IPS DF 6.9 (cell line): Measurements from ENCODE around the gene FCRLB.

Experiments
- DNase-seq: peaks from one replicate; pipeline ENCODE4 v3.0.0-alpha.2; 2013; ENCODE audit warnings: low read depth, low spot score
- H3K27ac ChIP-seq: one replicate; pipeline ENCODE4 v1.5.1; 2013; ENCODE audit warnings: low read length, control low read depth
- H3K27me3 ChIP-seq: 2 replicates; pipeline ENCODE4 v1.6.1; 2013; ENCODE audit warnings: mild to moderate bottlenecking, low read length; ENCODE audit not compliant: control insufficient read depth, insufficient read depth
- H3K36me3 ChIP-seq: 2 replicates; pipeline ENCODE4 v1.6.1; 2013; ENCODE audit warnings: low read length; ENCODE audit not compliant: control insufficient read depth, insufficient read depth
- H3K4me1 ChIP-seq: 2 replicates; pipeline ENCODE4 v1.6.1; 2013; ENCODE audit warnings: low read length; ENCODE audit not compliant: control insufficient read depth, insufficient read depth
- H3K4me3 ChIP-seq: 2 replicates; pipeline ENCODE4 v1.5.1; 2013; ENCODE audit warnings: mild to moderate bottlenecking, low read length
- H3K9me3 ChIP-seq: 2 replicates; pipeline ENCODE4 v1.6.1; 2013; ENCODE audit warnings: low read length, inconsistent platforms; ENCODE audit not compliant: control insufficient read depth, insufficient read depth
- WGBS: extraction: QIAGEN DNeasy Blood & Tissue Kit; methylation state at CpG from one replicate; pipeline ENCODE4 v1.1.7; 2013; ENCODE audit warnings: mixed read lengths, missing lambda C conversion rate; ENCODE audit not compliant: insufficient read length, insufficient coverage; 5-methylcytosine and 5-hydroxymethylcytosine counted together

The FCRLB gene

DNA sequence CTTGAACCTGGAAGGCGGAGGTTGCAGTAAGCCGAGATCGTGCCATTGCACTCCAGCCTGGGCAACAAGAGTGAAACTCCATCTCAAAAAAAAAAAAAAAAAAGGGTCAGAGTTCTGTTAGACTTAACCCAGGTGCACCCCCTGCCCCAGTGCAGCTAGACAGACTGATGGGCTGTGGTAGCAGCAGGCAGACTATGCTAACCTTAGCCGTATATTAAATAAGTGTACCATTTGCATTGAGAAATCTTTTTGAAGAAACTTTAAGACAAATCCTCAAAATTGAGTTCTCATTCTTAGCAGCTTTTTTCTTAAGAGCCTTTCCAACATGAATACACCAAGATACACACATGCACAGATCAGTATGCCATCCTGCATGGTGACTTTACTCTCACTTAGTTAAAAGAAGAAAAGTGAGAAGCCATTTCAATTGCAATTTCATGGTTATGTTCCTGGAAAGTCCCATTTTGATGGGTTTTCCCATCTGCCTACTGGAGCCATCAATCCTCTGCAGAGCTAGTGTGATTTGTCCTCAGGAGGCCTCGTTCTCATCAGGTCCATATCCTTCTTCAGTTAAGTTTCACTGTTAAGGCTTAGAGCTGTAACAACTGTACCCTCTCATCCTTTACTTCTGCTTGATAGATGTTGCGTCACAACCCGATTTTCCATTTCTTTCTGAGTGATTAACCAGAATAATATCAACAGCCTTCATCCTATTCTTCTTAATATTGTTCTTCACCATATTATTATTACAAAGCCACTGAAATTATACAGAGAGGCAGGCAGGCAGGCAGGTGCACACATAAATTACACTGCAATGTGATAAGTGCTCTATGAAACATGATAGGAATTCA, 7.3 kb downstream of the FCRLB start:
- H3K27me3 ChIP-seq: peaks cover 16% of the 10 kb centered on the region; the same call in 1 of the 2 replicates
- no CpG with 5 or more reads among the region's 7 CpGs for WGBS
- H3K4me1 ChIP-seq: no peaks in the 10 kb centered on the region
- no peak overlapping the region for H3K4me3 ChIP-seq
- H3K9me3 ChIP-seq: no peaks in the 10 kb centered on the region
- H3K27ac ChIP-seq: no peak overlapping the region
- no peaks in the 10 kb centered on the region for H3K36me3 ChIP-seq
- no peak for DNase-seq

DNA sequence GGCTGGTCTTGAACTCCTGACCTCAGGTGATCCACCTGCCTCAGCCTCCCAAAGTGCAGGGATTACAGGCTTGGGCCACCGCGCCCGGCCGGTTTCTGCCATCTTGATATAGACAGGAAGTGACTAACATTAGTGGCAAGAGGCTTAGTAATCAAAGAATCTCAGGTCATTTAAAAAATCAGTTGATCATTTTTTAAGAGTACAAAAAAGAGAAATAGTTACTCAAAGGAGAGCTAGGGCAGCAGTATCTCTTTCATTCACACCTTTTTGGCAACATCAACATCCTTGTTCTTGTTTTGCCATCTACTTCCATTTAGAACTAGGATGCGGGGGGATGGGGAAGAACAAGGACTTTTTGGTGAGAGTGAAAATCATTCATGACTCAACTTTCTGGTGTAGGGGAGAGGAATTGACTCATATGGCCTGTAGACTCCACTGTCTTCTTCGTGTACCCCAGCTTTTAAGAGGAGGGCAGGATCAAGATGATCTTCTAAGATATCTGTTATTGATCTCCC, 8.8 kb downstream of the FCRLB start:
- Histone ChIP-seq H3K27me3 (peaks cover 11% of the 10 kb centered on the region; the same call in 1 of the 2 replicates), H3K27ac (no peak overlapping the region), H3K4me1 (no peaks in the 10 kb centered on the region), H3K36me3 (no peaks in the 10 kb centered on the region), H3K4me3 (no peak overlapping the region), H3K9me3 (no peaks in the 10 kb centered on the region)
- no peak for DNase-seq
- no CpG with 5 or more reads among the region's 6 CpGs for WGBS

- no CpG with 5 or more reads among the region's 6 CpGs for WGBS
- Histone ChIP-seq H3K9me3 (no peaks in the 10 kb centered on the region), H3K36me3 (no peaks in the 10 kb centered on the region), H3K4me3 (no peak overlapping the region), H3K27me3 (peaks cover 1% of the 10 kb centered on the region; the same call in 1 of the 2 replicates), H3K27ac (no peak overlapping the region), H3K4me1 (no peaks in the 10 kb centered on the region)
- no peak for DNase-seq
Measured at GRCh38 chr1:161731241-161731640, 9.9 kb downstream of the FCRLB start.

- Histone ChIP-seq H3K27me3 (no peaks in the 10 kb centered on the region), H3K4me3 (no peak overlapping the region), H3K4me1 (peaks cover 1% of the 10 kb centered on the region; the same call in 1 of the 2 replicates), H3K36me3 (no peaks in the 10 kb centered on the region), H3K9me3 (no peaks in the 10 kb centered on the region), H3K27ac (no peak overlapping the region)
- no peak for DNase-seq
- WGBS: no CpG with 5 or more reads among the region's 5 CpGs
Measured at GRCh38 chr1:161731981-161732718, 10.8 kb downstream of the FCRLB start.

- no peak for DNase-seq
- Histone ChIP-seq H3K36me3 (no peaks in the 10 kb centered on the region), H3K9me3 (no peaks in the 10 kb centered on the region), H3K27me3 (no peaks in the 10 kb centered on the region), H3K4me3 (no peak overlapping the region), H3K4me1 (peaks cover 1% of the 10 kb centered on the region; the same call in 1 of the 2 replicates), H3K27ac (no peak overlapping the region)
- no CpG with 5 or more reads among the region's 1 CpG for WGBS
Measured at GRCh38 chr1:161733526-161733925, 12.2 kb downstream of the FCRLB start.

DNA sequence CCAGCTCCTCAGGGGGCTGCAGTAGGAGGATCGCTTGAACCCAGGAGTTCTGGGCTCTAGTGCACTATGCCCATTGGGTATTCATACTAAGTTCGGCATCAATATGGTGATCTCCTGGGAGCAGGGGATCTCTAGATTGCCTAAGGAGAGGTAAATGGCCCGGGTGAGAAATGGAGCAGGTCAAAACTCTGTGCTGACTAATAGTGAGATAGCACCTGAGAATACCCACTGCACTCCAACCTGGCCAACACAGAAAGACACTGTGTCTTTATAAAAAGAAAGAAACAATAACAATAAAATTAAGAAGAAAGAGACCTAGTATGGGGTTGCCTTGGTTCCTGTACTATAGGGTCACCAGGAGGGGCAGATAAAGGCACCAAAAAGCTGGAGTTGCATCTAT, 14.5 kb downstream of the FCRLB start:
- Histone ChIP-seq H3K36me3 (no peaks in the 10 kb centered on the region), H3K4me1 (peaks cover 1% of the 10 kb centered on the region; the same call in 1 of the 2 replicates), H3K27ac (no peak overlapping the region), H3K4me3 (no peak overlapping the region), H3K27me3 (no peaks in the 10 kb centered on the region), H3K9me3 (no peaks in the 10 kb centered on the region)
- DNase-seq: no peak
- no CpG with 5 or more reads among the region's 3 CpGs for WGBS

- no peak for DNase-seq
- H3K9me3 ChIP-seq: no peaks in the 10 kb centered on the region
- WGBS: no CpG with 5 or more reads among the region's 4 CpGs
- no peak overlapping the region for H3K4me3 ChIP-seq
- H3K27me3 ChIP-seq: no peaks in the 10 kb centered on the region
- H3K27ac ChIP-seq: no peak overlapping the region
- H3K4me1 ChIP-seq: peaks cover 1% of the 10 kb centered on the region; the same call in 1 of the 2 replicates
- no peaks in the 10 kb centered on the region for H3K36me3 ChIP-seq
Measured at GRCh38 chr1:161736335-161736969, 15.1 kb downstream of the FCRLB start.

DNA sequence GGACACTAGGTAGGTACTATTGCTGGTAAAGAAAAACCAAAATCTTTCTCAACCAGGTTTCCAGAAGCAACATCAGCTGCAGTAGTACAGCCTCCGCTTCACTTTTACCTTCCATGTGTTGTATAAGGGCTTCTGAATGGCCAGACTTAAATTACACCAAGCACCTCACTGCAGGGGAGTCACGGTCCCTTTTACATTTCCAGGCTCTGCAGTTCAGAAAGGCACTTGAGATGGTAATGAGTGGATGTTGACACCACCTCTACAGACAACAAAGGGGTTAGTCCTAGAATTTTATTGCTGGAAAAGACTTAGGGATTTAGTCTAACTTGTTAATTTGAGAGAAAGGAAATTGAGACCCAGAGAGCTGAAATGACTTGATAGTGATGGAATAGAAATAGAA, 16.3 kb downstream of the FCRLB start:
- no peak overlapping the region for H3K4me3 ChIP-seq
- no peak for DNase-seq
- no peaks in the 10 kb centered on the region for H3K36me3 ChIP-seq
- H3K27me3 ChIP-seq: no peaks in the 10 kb centered on the region
- H3K4me1 ChIP-seq: peaks cover 1% of the 10 kb centered on the region; the same call in 1 of the 2 replicates
- no peaks in the 10 kb centered on the region for H3K9me3 ChIP-seq
- WGBS: no CpG with 5 or more reads among the region's 2 CpGs
- H3K27ac ChIP-seq: no peak overlapping the region

- WGBS: no CpG with 5 or more reads among the region's 4 CpGs
- no peaks in the 10 kb centered on the region for H3K9me3 ChIP-seq
- H3K4me1 ChIP-seq: peaks cover 1% of the 10 kb centered on the region; the same call in 1 of the 2 replicates
- no peak for DNase-seq
- no peak overlapping the region for H3K4me3 ChIP-seq
- H3K36me3 ChIP-seq: no peaks in the 10 kb centered on the region
- no peak overlapping the region for H3K27ac ChIP-seq
- no peaks in the 10 kb centered on the region for H3K27me3 ChIP-seq
Measured at GRCh38 chr1:161738627-161739287, 17.4 kb downstream of the FCRLB start.
